Activated B cell treated with CpG ODN at 0.5 μM for 24 hours (primary cell): ENCODE data around the gene EEF1B2. TPM values are rescaled to one million over a fixed set of nuclear protein-coding genes. Genes with fewer than 3 reads are reported as not detected.
"Not testable (repeated sequence)": the region's sequence is repeated elsewhere in the genome, so short reads cannot be mapped to it uniquely, and the experiment has no call there.

ENCODE experiments used
- ATAC-seq: fragments of 200-7000 bp; cut with Tn5 transposase; one replicate; pipeline ENCODE4 v1.10.0; 2021; ENCODE audit warnings: low read depth, mild to moderate bottlenecking, moderate library complexity
- CTCF ChIA-PET: fragments of 350-600 bp; sonication (Branson Sonifier 250); formaldehyde crosslinking; loops from one replicate; lab custom pipeline; 2021; ENCODE audit warnings: antibody characterized with exemption; lab: Charles Lee
- POLR2A ChIA-PET: fragments of 350-600 bp; sonication (Branson Sonifier 250); formaldehyde crosslinking; loops from one replicate; lab custom pipeline; 2021; ENCODE audit warnings: antibody characterized with exemption; lab: Charles Lee
- DNase-seq: peaks from one replicate; pipeline ENCODE4 v3.0.0; 2022
- H3K27ac Mint-ChIP-seq: one replicate; pipeline ENCODE4 v1.8.0; 2020; ENCODE audit warnings: mixed read lengths
- H3K27me3 Mint-ChIP-seq: one replicate; pipeline ENCODE4 v1.8.0; 2021; ENCODE audit warnings: mixed read lengths
- H3K36me3 Mint-ChIP-seq: one replicate; pipeline ENCODE4 v1.8.0; 2021; ENCODE audit warnings: low read depth, mixed read lengths
- H3K4me1 Mint-ChIP-seq: one replicate; pipeline ENCODE4 v1.8.0; 2021; ENCODE audit warnings: mixed read lengths
- H3K4me3 Mint-ChIP-seq: one replicate; pipeline ENCODE4 v1.8.0; 2020; ENCODE audit warnings: mild to moderate bottlenecking, mixed read lengths
- H3K9me3 Mint-ChIP-seq: one replicate; pipeline ENCODE4 v1.8.0; 2020; ENCODE audit warnings: mixed read lengths
- CTCF ChIP-seq: fragments of 200-600 bp; IDR thresholded peaks from one replicate; pipeline ENCODE4 v1.8.0; 2022; ENCODE audit warnings: antibody characterized with exemption, mild to moderate bottlenecking
- intact Hi-C: fragments of 100-400 bp; cut with micrococcal nuclease; formaldehyde crosslinking; loops from one replicate; pipeline ENCODE4 v1.15.1; 2024
- total RNA-seq: library from RNA; stranded (reverse); gene quantifications from 2 replicates; pipeline ENCODE4 v1.2.3, GENCODE V29; 2022

EEF1B2 gene
- total RNA-seq, 1 donor from 2014 or later, result 1,278 TPM

GRCh38 chr2:206164261-206164862, 4.7 kb downstream of the EEF1B2 start:
- Mint-ChIP-seq H3K27ac (no peak overlapping the region), H3K36me3 (peaks cover 56% of the 10 kb centered on the region), H3K9me3 (no peaks in the 10 kb centered on the region), H3K4me3 (no peak overlapping the region), H3K4me1 (peaks cover 34% of the 10 kb centered on the region), H3K27me3 (no peaks in the 10 kb centered on the region)
- CTCF ChIA-PET, result interaction anchor here (1.3 to 2.0 kb wide), 4 partner anchors 10 to 95 kb away, joined by 3 to 7 read pairs (median 4); no protein-coding TSS in a partner anchor
- no peak for DNase-seq
- POLR2A ChIA-PET, result interaction anchor here (0.6 to 0.8 kb wide), 2 partner anchors 21 to 150 kb away, joined by 4 to 5 read pairs; no protein-coding TSS in a partner anchor
- TF ChIP-seq CTCF, result no peak
- ATAC-seq, result no peak
- intact Hi-C loops, result loop anchor here (1.0 to 10.0 kb wide), 3 partner anchors 96 to 1310 kb away; no protein-coding TSS in a partner anchor

- peaks cover 23% of the 10 kb centered on the region for H3K36me3 Mint-ChIP-seq
- H3K27ac Mint-ChIP-seq, DNase-seq, H3K4me3 Mint-ChIP-seq, CTCF ChIA-PET, H3K9me3 Mint-ChIP-seq, H3K4me1 Mint-ChIP-seq, ATAC-seq, H3K27me3 Mint-ChIP-seq: not testable (repeated sequence)
- intact Hi-C loops, result loop anchor here (10.0 kb wide), 1 partner anchor 1307 kb away; no protein-coding TSS in a partner anchor
- POLR2A ChIA-PET, result interaction anchor here (0.6 kb wide), 1 partner anchor 94 kb away, joined by 6 read pairs; no protein-coding TSS in a partner anchor
These were observed 8.5 kb downstream of the EEF1B2 start for GRCh38 chr2:206168230-206168629.

- intact Hi-C loops, ATAC-seq, H3K4me1 Mint-ChIP-seq, H3K27ac Mint-ChIP-seq, H3K27me3 Mint-ChIP-seq, CTCF ChIA-PET, H3K9me3 Mint-ChIP-seq, DNase-seq, H3K4me3 Mint-ChIP-seq, H3K36me3 Mint-ChIP-seq, POLR2A ChIA-PET: not testable (repeated sequence)
These were observed 12.1 kb downstream of the EEF1B2 start for GRCh38 chr2:206171624-206172397.

- H3K4me3 Mint-ChIP-seq, result no peak overlapping the region
- CTCF ChIA-PET, result no interaction called here
- H3K4me1 Mint-ChIP-seq, result no peaks in the 10 kb centered on the region
- POLR2A ChIA-PET, result interaction anchor here (0.7 kb wide), 1 partner anchor 81 kb away, joined by 6 read pairs; no protein-coding TSS in a partner anchor
- H3K36me3 Mint-ChIP-seq, result peaks cover 3% of the 10 kb centered on the region
- no peak for DNase-seq
- no peak overlapping the region for H3K27ac Mint-ChIP-seq
- H3K27me3 Mint-ChIP-seq, result no peaks in the 10 kb centered on the region
- no peaks in the 10 kb centered on the region for H3K9me3 Mint-ChIP-seq
- no peak for ATAC-seq
- TF ChIP-seq CTCF, result no peak
- intact Hi-C loops, result no loop called here
These were observed 13.5 kb downstream of the EEF1B2 start for GRCh38 chr2:206173147-206173546.

GRCh38 chr2:206176121-206176520, 16.4 kb downstream of the EEF1B2 start:
- intact Hi-C loops, result no loop called here
- no peaks in the 10 kb centered on the region for H3K9me3 Mint-ChIP-seq

More at GRCh38 chr2:206176121-206176520, 16.4 kb downstream of the EEF1B2 start:
- Mint-ChIP-seq H3K27ac (no peak overlapping the region), H3K4me3 (no peak overlapping the region), H3K27me3 (no peaks in the 10 kb centered on the region), H3K4me1 (no peaks in the 10 kb centered on the region), H3K36me3 (no peaks in the 10 kb centered on the region)
- DNase-seq (no peak), ATAC-seq (no peak)
- ChIA-PET POLR2A (no interaction called here), CTCF (no interaction called here)
- no peak for TF ChIP-seq CTCF
